Lower leg skin (tissue), 3 donors: Measurements from ENCODE around the gene RPL9.

Source experiments
- POLR2A ChIP-seq, 2 donors: fragments of 450-650 bp; IDR thresholded peaks; one replicate each; pipeline ENCODE4 v1.6.1; 2016 to 2017; ENCODE audit warnings: antibody characterized with exemption in 2 of 2, mild to moderate bottlenecking in 1 of 2, moderate library complexity in 1 of 2
- TF ChIP-seq, protein P1 (sequence below), 3 donors: fragments of 450-650 bp; IDR thresholded peaks; one replicate each; pipeline ENCODE4 v1.5.1; 2016; ENCODE audit warnings: antibody characterized with exemption in 3 of 3, mild to moderate bottlenecking in 3 of 3, moderate library complexity in 2 of 3

GRCh38 chr4:39429476-39430334 lies 29.0 kb downstream of the RPL9 start:
- TF ChIP-seq, protein P1, sequence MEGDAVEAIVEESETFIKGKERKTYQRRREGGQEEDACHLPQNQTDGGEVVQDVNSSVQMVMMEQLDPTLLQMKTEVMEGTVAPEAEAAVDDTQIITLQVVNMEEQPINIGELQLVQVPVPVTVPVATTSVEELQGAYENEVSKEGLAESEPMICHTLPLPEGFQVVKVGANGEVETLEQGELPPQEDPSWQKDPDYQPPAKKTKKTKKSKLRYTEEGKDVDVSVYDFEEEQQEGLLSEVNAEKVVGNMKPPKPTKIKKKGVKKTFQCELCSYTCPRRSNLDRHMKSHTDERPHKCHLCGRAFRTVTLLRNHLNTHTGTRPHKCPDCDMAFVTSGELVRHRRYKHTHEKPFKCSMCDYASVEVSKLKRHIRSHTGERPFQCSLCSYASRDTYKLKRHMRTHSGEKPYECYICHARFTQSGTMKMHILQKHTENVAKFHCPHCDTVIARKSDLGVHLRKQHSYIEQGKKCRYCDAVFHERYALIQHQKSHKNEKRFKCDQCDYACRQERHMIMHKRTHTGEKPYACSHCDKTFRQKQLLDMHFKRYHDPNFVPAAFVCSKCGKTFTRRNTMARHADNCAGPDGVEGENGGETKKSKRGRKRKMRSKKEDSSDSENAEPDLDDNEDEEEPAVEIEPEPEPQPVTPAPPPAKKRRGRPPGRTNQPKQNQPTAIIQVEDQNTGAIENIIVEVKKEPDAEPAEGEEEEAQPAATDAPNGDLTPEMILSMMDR (IDR thresholded peaks at IDR 0.05), result no peak
- no peak for TF ChIP-seq POLR2A (IDR thresholded peaks at IDR 0.05)
